Mesenchymal stem cell (in vitro differentiated cells and primary cell): ENCODE measurements around the gene PTPRD.

Experiments
- DNase-seq: peaks from one replicate; pipeline ENCODE4 v3.0.0-alpha.2; 2013
- H2AFZ ChIP-seq: one replicate; pipeline ENCODE4 v1.6.1; 2013; ENCODE audit warnings: low read depth, mild to moderate bottlenecking, control low read depth, inconsistent platforms, low read length, moderate library complexity
- H2AK5ac ChIP-seq: 2 replicates; pipeline ENCODE4 v1.6.1; 2013; ENCODE audit warnings: low read length, moderate library complexity, mild to moderate bottlenecking, inconsistent platforms; ENCODE audit not compliant: severe bottlenecking
- H2BK120ac ChIP-seq: one replicate; pipeline ENCODE4 v1.6.1; 2013; ENCODE audit warnings: low read depth, mild to moderate bottlenecking, inconsistent platforms, low read length, moderate library complexity
- H2BK12ac ChIP-seq, 2 experiments: one replicate each; pipeline ENCODE4 v1.6.1; 2013; ENCODE audit warnings: inconsistent platforms in 2 of 2, low read length in 2 of 2, mild to moderate bottlenecking in 2 of 2, moderate library complexity in 2 of 2, control low read depth in 1 of 2
- H2BK15ac ChIP-seq: one replicate; pipeline ENCODE4 v1.6.1; 2013; ENCODE audit warnings: mild to moderate bottlenecking, low read depth, inconsistent platforms; ENCODE audit not compliant: poor library complexity, severe bottlenecking
- H2BK5ac ChIP-seq: 2 replicates; pipeline ENCODE4 v1.6.1; 2013; ENCODE audit warnings: low read depth, mild to moderate bottlenecking, low read length, control low read depth, inconsistent platforms; ENCODE audit not compliant: poor library complexity, severe bottlenecking
- H3K14ac ChIP-seq, 2 experiments: one replicate each; pipeline ENCODE4 v1.6.1; 2013; ENCODE audit warnings: inconsistent platforms in 2 of 2, low read length in 2 of 2, control low read depth in 1 of 2, mild to moderate bottlenecking in 1 of 2, moderate library complexity in 1 of 2
- H3K18ac ChIP-seq, 2 experiments: one replicate each; pipeline ENCODE4 v1.6.1; 2013; ENCODE audit warnings: inconsistent platforms in 2 of 2, low read length in 2 of 2, control low read depth in 1 of 2, low read depth in 1 of 2, mild to moderate bottlenecking in 1 of 2
- H3K23ac ChIP-seq, 2 experiments: one replicate each; pipeline ENCODE4 v1.6.1; 2013; ENCODE audit warnings: inconsistent platforms in 2 of 2, low read length in 2 of 2, mild to moderate bottlenecking in 2 of 2, moderate library complexity in 2 of 2, control low read depth in 1 of 2
- H3K27ac ChIP-seq: 2 replicates; pipeline ENCODE4 v1.5.1; 2013; ENCODE audit warnings: mild to moderate bottlenecking, moderate library complexity, low read length, control low read depth, inconsistent platforms; ENCODE audit not compliant: poor library complexity, severe bottlenecking
- H3K27me3 ChIP-seq, 2 experiments: 2 replicates each; pipeline versions ENCODE4 v1.6.1 to v1.7.0; 2013; ENCODE audit warnings: low read length in 2 of 2, mild to moderate bottlenecking in 2 of 2, moderate library complexity in 2 of 2, control low read depth in 1 of 2, inconsistent platforms in 1 of 2; ENCODE audit not compliant: control insufficient read depth in 1 of 2, insufficient read depth in 1 of 2
- H3K36me3 ChIP-seq, 2 experiments: 2 replicates each; pipeline versions ENCODE4 v1.6.1 to v1.7.0; 2013; ENCODE audit warnings: low read length in 2 of 2, control low read depth in 1 of 2, inconsistent platforms in 1 of 2, low read depth in 1 of 2, mild to moderate bottlenecking in 1 of 2; ENCODE audit not compliant: insufficient read depth in 2 of 2, control insufficient read depth in 1 of 2
- H3K4ac ChIP-seq, 2 experiments: one replicate each; pipeline ENCODE4 v1.6.1; 2013; ENCODE audit warnings: inconsistent platforms in 2 of 2, low read length in 2 of 2, mild to moderate bottlenecking in 2 of 2, moderate library complexity in 2 of 2, control low read depth in 1 of 2, low read depth in 1 of 2
- H3K4me1 ChIP-seq: 2 replicates; pipeline ENCODE4 v1.6.1; 2013; ENCODE audit warnings: low read depth, low read length, control low read depth; ENCODE audit not compliant: control insufficient read depth, insufficient read depth
- H3K4me2 ChIP-seq: 2 replicates; pipeline ENCODE4 v1.6.1; 2013; ENCODE audit warnings: low read length, mild to moderate bottlenecking, inconsistent platforms; ENCODE audit not compliant: poor library complexity, severe bottlenecking
- H3K4me3 ChIP-seq, 2 experiments: 2 replicates each; pipeline versions ENCODE4 v1.5.1 to v1.7.0; 2013; ENCODE audit warnings: low read length in 2 of 2, mild to moderate bottlenecking in 2 of 2, control low read depth in 1 of 2, low read depth in 1 of 2; ENCODE audit not compliant: insufficient read depth in 1 of 2
- H3K79me1 ChIP-seq: replicated peaks from 2 replicates; pipeline ENCODE4 v1.6.1; 2013; ENCODE audit warnings: mild to moderate bottlenecking, control low read depth, low read length, inconsistent platforms; ENCODE audit not compliant: poor library complexity, severe bottlenecking
- H3K9ac ChIP-seq: 2 replicates; pipeline ENCODE4 v1.7.0; 2013; ENCODE audit warnings: mild to moderate bottlenecking, low read length, moderate library complexity
- H3K9me3 ChIP-seq: 2 replicates; pipeline ENCODE4 v1.7.0; 2013; ENCODE audit warnings: mild to moderate bottlenecking, low read length; ENCODE audit not compliant: control insufficient read depth
- H4K8ac ChIP-seq: one replicate; pipeline ENCODE4 v1.6.1; 2013; ENCODE audit warnings: inconsistent platforms, mild to moderate bottlenecking, low read length, moderate library complexity
- H4K91ac ChIP-seq: one replicate; pipeline ENCODE4 v1.6.1; 2013; ENCODE audit warnings: mild to moderate bottlenecking, low read length, inconsistent platforms
- WGBS: methylation state at CpG from one replicate; pipeline ENCODE4 v1.1.7; 2013; ENCODE audit warnings: mixed read lengths; 5-methylcytosine and 5-hydroxymethylcytosine counted together

PTPRD gene

DNA sequence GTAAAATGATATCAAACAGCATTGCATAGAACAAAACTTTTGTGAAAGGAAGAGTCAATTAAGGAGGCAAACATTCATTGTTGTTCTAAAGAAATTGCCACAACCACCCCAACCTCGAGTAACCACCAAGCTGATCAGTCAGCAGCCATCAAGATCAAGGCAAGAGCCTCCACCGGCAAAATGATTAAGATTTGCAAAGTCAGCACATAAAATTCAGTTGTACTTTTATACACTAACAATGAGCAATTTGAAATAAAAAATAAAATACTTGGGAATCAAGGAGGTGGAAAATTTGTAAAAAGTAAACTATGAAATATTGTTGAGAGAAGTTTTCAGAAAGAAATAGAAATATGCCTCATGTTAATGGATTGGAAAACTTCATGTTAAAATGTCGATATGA is 1118.5 kb downstream of the PTPRD start:
- WGBS: 60% methylated on average over 2 of the region's 3 CpGs
- Histone ChIP-seq H3K79me1 (no peaks in the 10 kb centered on the region), H3K4me2 (no peak overlapping the region), H4K8ac (no peak overlapping the region), H3K4me1 (no peaks in the 10 kb centered on the region), H3K4me3 (no peak overlapping the region), H3K36me3 (no peaks in the 10 kb centered on the region), H3K27me3 (no peaks in the 10 kb centered on the region), H3K4ac (no peak overlapping the region), H2BK12ac (no peak overlapping the region), H3K9me3 (peaks cover 37% of the 10 kb centered on the region), H3K9ac (no peak overlapping the region), H3K14ac (no peak overlapping the region), H4K91ac (no peak overlapping the region), H2AFZ (no peak overlapping the region), H3K23ac (no peak overlapping the region), H2BK5ac (no peak overlapping the region), H2BK15ac (no peak overlapping the region), H3K18ac (no peak overlapping the region), H2AK5ac (no peak overlapping the region), H2BK120ac (no peak overlapping the region), H3K27ac (no peak overlapping the region)
- DNase-seq: no peak

DNA sequence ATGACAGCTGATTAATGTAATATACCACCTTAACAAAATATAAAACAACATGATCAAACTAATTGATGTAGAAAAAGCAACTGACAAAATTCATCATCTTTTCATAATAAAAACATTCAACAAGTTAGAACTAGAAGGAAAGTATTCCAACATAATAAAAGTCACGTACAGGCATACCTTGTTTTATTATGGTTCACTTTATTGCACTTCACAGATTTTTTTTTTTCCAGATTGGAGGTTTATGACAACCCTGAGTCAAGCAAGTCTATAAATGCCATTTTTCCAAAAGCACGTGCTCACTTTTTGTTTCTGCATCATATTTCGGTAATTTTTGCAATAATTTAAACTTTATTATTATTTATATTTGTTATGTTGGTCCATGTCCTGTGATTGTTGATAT is 1120.3 kb downstream of the PTPRD start:
- H3K18ac ChIP-seq: no peak overlapping the region
- H2BK15ac ChIP-seq: no peak overlapping the region
- H3K27ac ChIP-seq: no peak overlapping the region
- H2AK5ac ChIP-seq: no peak overlapping the region
- no peak overlapping the region for H2AFZ ChIP-seq
- H3K9me3 ChIP-seq: peaks cover 41% of the 10 kb centered on the region
- H3K4ac ChIP-seq: no peak overlapping the region
- H3K36me3 ChIP-seq: no peaks in the 10 kb centered on the region
- H3K23ac ChIP-seq: no peak overlapping the region
- H4K8ac ChIP-seq: no peak overlapping the region
- no peak overlapping the region for H3K14ac ChIP-seq
- no peak overlapping the region for H3K9ac ChIP-seq
- H3K79me1 ChIP-seq: no peaks in the 10 kb centered on the region
- no peak overlapping the region for H2BK5ac ChIP-seq
- H2BK12ac ChIP-seq: no peak overlapping the region
- H3K4me3 ChIP-seq: no peak overlapping the region
- no peak overlapping the region for H4K91ac ChIP-seq
- H2BK120ac ChIP-seq: no peak overlapping the region
- 100% methylated on average over 1 of the region's 3 CpGs for WGBS
- no peaks in the 10 kb centered on the region for H3K27me3 ChIP-seq
- no peaks in the 10 kb centered on the region for H3K4me1 ChIP-seq
- DNase-seq: no peak
- no peak overlapping the region for H3K4me2 ChIP-seq

DNA sequence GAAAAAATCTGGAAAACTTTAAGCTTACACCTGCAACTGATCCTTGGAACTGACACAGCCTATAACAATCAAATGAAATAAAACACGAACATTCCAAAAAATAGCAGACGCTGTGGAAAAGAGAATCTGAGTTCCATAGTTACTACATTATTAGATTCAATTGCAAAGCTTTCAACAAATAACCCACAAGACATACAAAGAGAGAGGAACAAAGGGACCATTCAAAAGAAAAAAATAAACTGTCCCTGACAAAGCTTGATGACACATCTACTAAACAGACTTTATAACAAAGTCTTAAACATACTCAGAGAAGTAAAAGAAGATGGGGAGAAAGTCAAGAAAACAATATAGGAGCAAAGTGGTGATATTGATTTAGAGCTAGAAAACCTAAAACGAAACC is 1123.6 kb downstream of the PTPRD start:
- no peak overlapping the region for H3K4ac ChIP-seq

DNA sequence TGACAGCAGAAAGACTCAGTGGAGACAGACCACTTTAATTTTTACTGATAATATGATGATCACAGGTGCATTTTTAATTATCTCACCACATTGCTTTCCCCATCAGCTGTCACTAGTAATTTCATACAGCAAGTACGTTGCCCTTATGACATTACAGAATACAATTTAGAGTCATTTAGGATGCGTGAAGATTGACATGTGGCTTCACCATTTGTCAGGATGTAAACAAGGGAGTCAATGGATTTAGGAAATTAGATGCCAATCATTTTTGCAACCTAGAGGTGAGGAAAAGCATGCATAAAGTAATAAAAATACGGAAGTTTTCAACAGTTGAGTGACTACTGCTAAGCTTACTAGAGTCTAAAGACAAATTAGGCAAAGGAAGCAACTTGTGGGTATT is 1129.6 kb downstream of the PTPRD start:
- Histone ChIP-seq H4K8ac (no peak overlapping the region), H3K4me2 (no peak overlapping the region), H2AK5ac (no peak overlapping the region), H2BK120ac (no peak overlapping the region), H3K4me1 (no peaks in the 10 kb centered on the region), H3K36me3 (no peaks in the 10 kb centered on the region), H3K79me1 (no peaks in the 10 kb centered on the region), H3K14ac (no peak overlapping the region), H2BK5ac (no peak overlapping the region), H4K91ac (no peak overlapping the region), H3K4me3 (no peak overlapping the region), H2BK15ac (no peak overlapping the region), H3K9ac (no peak overlapping the region), H3K27me3 (no peaks in the 10 kb centered on the region), H3K23ac (no peak overlapping the region), H2BK12ac (no peak overlapping the region), H2AFZ (no peak overlapping the region), H3K18ac (no peak overlapping the region), H3K4ac (no peak overlapping the region), H3K9me3 (no peaks in the 10 kb centered on the region), H3K27ac (no peak overlapping the region)
- WGBS: 76% methylated on average over 3 of the region's 3 CpGs
- no peak for DNase-seq

More for the DNA sequence above, 1123.6 kb downstream of the PTPRD start:
- Histone ChIP-seq H2BK12ac (no peak overlapping the region), H3K9me3 (peaks cover 19% of the 10 kb centered on the region), H3K14ac (no peak overlapping the region), H3K18ac (no peak overlapping the region), H2BK5ac (no peak overlapping the region), H3K79me1 (no peaks in the 10 kb centered on the region), H2BK120ac (no peak overlapping the region), H3K4me1 (no peaks in the 10 kb centered on the region), H3K4me2 (no peak overlapping the region), H3K36me3 (no peaks in the 10 kb centered on the region), H3K9ac (no peak overlapping the region), H2AFZ (no peak overlapping the region), H3K27me3 (no peaks in the 10 kb centered on the region), H4K8ac (no peak overlapping the region), H4K91ac (no peak overlapping the region), H3K27ac (no peak overlapping the region), H2AK5ac (no peak overlapping the region), H3K4me3 (no peak overlapping the region), H2BK15ac (no peak overlapping the region), H3K23ac (no peak overlapping the region)
- DNase-seq: no peak
- 82% methylated on average over 3 of the region's 3 CpGs for WGBS
